Lower lobe of right lung (tissue), 2 donors: ENCODE measurements around the gene SETDB2. TPM values are rescaled to one million over a fixed set of nuclear protein-coding genes. Genes with fewer than 3 reads are reported as not detected.

Source experiments
- ATAC-seq, 2 donors: fragments of 200-7000 bp; cut with Tn5 transposase; one replicate each; pipeline ENCODE4 v1.9.1; 2020 to 2022; ENCODE audit warnings: mild to moderate bottlenecking in 2 of 2, moderate library complexity in 2 of 2
- DNase-seq: peaks from one replicate; pipeline ENCODE4 v3.0.0-alpha.2; 2020
- H3K27ac ChIP-seq: fragments of 200-600 bp; one replicate; pipeline ENCODE4 v1.8.0; 2022
- H3K27me3 ChIP-seq: fragments of 200-600 bp; one replicate; pipeline ENCODE4 v1.8.0; 2022; ENCODE audit warnings: low read depth
- H3K36me3 ChIP-seq: fragments of 200-600 bp; one replicate; pipeline ENCODE4 v1.8.0; 2022; ENCODE audit warnings: mild to moderate bottlenecking
- H3K4me1 ChIP-seq: fragments of 200-600 bp; one replicate; pipeline ENCODE4 v1.8.0; 2022
- H3K4me3 ChIP-seq: fragments of 200-600 bp; one replicate; pipeline ENCODE4 v1.8.0; 2022; ENCODE audit warnings: mild to moderate bottlenecking
- H3K9me3 ChIP-seq: fragments of 200-600 bp; one replicate; pipeline ENCODE4 v1.8.0; 2022
- intact Hi-C: fragments of 100-400 bp; cut with DNase I; formaldehyde crosslinking; loops from one replicate; pipeline ENCODE4 v1.11.0; 2022
- total RNA-seq: library from RNA; stranded (reverse); fragmentation: NEBNext Ultra II Directional; extraction: Animal tissue kit (Norgen Biotek cat#: 25700); gene quantifications from one replicate; pipeline ENCODE4 v1.2.1, GENCODE V29; 2021
- TF ChIP-seq, protein P1 (sequence below): fragments of 200-600 bp; IDR thresholded peaks from one replicate; pipeline ENCODE4 v1.8.0; 2022; ENCODE audit warnings: antibody characterized with exemption, mild to moderate bottlenecking
- donor health status: DM: no; HTN: yes; CAD: no; lungs with severe emphysema.

Gene SETDB2
- total RNA-seq, 1 donor from 2014 or later: 21.1 TPM

DNA sequence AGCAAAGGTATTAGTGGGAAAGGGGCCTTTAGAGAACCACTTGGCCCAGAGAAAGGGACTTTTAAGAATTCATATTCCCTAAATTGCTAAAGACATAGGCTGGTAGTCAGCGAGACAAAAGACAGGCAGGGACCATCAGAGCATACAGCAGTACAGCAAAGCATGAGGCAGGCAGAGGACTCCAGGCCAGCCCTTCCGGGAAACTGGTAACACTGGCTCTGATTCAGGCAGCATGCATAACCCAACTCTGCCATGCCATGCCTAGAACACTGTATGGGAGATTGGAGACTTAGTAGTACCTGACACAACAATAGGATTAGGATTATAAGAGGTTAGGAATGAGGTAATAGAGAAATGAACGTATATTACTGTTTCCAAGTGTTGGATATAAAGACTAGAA lies 35.1 kb upstream of the SETDB2 start:
- ATAC-seq (no peak), DNase-seq (no peak)
- Histone ChIP-seq H3K9me3 (peaks cover 12% of the 10 kb centered on the region), H3K27ac (no peak overlapping the region), H3K36me3 (no peaks in the 10 kb centered on the region), H3K4me3 (no peak overlapping the region), H3K4me1 (no peaks in the 10 kb centered on the region), H3K27me3 (no peaks in the 10 kb centered on the region)
- intact Hi-C loops: no loop called here
- TF ChIP-seq, protein P1, sequence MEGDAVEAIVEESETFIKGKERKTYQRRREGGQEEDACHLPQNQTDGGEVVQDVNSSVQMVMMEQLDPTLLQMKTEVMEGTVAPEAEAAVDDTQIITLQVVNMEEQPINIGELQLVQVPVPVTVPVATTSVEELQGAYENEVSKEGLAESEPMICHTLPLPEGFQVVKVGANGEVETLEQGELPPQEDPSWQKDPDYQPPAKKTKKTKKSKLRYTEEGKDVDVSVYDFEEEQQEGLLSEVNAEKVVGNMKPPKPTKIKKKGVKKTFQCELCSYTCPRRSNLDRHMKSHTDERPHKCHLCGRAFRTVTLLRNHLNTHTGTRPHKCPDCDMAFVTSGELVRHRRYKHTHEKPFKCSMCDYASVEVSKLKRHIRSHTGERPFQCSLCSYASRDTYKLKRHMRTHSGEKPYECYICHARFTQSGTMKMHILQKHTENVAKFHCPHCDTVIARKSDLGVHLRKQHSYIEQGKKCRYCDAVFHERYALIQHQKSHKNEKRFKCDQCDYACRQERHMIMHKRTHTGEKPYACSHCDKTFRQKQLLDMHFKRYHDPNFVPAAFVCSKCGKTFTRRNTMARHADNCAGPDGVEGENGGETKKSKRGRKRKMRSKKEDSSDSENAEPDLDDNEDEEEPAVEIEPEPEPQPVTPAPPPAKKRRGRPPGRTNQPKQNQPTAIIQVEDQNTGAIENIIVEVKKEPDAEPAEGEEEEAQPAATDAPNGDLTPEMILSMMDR: no peak

DNA sequence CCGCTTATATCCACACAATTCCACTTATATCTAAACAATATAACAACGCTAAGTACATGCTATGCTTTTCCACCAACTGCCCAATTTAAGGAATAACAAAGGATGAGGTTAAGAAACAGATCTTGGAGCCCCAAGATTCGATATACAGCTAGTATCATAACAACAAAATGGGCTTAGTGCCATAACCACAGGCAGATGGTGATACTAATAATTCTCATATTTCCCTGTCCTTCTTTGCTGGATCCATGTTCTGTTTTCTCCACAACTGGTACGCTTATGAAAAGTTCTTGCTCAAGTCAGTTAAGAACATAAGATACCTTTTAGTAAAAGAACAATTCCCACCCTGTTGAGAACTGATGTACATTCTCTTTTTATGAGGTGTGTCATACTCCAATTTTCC lies 34.1 kb upstream of the SETDB2 start:
- no peaks in the 10 kb centered on the region for H3K36me3 ChIP-seq
- no peaks in the 10 kb centered on the region for H3K27me3 ChIP-seq
- no peak for DNase-seq
- no peak for ATAC-seq
- peaks cover 3% of the 10 kb centered on the region for H3K9me3 ChIP-seq
- H3K4me3 ChIP-seq: no peak overlapping the region
- H3K27ac ChIP-seq: no peak overlapping the region
- intact Hi-C loops: no loop called here
- H3K4me1 ChIP-seq: no peaks in the 10 kb centered on the region
- TF ChIP-seq, protein P1: no peak

DNA sequence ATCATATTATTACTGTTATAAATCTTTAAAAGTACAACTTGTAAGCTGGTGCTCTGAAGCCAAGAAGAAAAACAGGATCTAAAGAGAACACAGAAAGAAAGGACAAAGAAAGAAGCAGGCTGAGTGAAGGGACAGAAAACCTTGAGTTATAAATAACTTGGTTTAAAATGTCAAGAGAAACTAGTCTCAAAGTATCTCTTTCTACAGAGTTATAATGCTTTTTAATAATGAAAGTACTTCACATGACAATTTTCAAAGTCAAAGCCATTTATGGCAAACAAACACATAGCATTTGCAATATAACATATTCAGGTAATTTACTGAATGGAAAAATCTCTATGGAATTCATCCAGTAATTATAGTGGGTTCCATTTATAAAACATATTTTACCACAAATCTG lies 33.6 kb upstream of the SETDB2 start:
- Histone ChIP-seq H3K36me3 (no peaks in the 10 kb centered on the region), H3K27me3 (no peaks in the 10 kb centered on the region), H3K27ac (no peak overlapping the region), H3K4me3 (no peak overlapping the region), H3K9me3 (no peaks in the 10 kb centered on the region), H3K4me1 (no peaks in the 10 kb centered on the region)
- TF ChIP-seq, protein P1: no peak
- DNase-seq: no peak
- no peak for ATAC-seq
- intact Hi-C loops: no loop called here

DNA sequence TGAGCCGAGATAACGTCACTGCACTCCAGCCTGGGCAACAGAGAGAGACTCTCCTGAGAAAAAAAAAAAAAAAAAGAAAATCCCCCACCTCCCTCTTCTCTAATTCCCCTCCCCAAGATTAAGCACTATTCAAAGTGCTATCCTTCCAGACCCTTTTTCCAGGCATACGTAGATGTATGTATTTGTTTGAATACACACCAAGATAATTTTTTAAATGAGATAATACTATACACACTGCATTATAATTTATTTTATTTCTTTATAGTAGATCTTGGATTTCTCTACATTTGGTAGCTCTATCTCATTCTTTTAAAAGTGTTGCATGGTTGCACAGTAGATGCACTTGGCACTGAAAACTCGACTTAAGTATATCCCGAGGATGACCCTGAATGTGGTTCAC lies 32.7 kb upstream of the SETDB2 start:
- H3K27me3 ChIP-seq: no peaks in the 10 kb centered on the region
- H3K9me3 ChIP-seq: no peaks in the 10 kb centered on the region
- DNase-seq (no peak), ATAC-seq (no peak)
- no peak overlapping the region for H3K27ac ChIP-seq
- intact Hi-C loops: no loop called here
- H3K36me3 ChIP-seq: no peaks in the 10 kb centered on the region
- no peak overlapping the region for H3K4me3 ChIP-seq
- TF ChIP-seq, protein P1: no peak
- H3K4me1 ChIP-seq: no peaks in the 10 kb centered on the region

DNA sequence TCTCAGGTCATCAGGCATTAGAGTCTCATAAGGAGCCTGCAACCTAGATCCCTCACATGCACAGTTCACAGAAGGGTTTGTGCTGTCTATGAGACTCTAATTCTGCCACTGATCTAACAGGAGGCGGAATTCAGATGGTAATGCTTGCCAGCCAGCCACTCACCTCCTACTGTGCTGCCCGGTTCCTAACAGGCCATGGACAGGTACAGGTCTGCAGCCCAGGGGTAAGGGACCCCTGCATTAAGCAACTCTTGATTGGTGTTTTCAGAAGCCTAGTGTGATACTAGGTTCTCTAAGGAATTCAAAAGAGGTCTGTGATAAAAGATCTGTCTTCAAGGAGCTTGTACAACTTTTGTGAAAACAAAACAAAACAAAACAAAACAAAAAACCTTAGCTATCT lies 31.3 kb upstream of the SETDB2 start:
- no peaks in the 10 kb centered on the region for H3K4me1 ChIP-seq
- H3K9me3 ChIP-seq: no peaks in the 10 kb centered on the region
- H3K4me3 ChIP-seq: no peak overlapping the region
- TF ChIP-seq, protein P1: no peak
- H3K27ac ChIP-seq: no peak overlapping the region
- DNase-seq (no peak), ATAC-seq (no peak)
- H3K36me3 ChIP-seq: no peaks in the 10 kb centered on the region
- intact Hi-C loops: no loop called here
- no peaks in the 10 kb centered on the region for H3K27me3 ChIP-seq

DNA sequence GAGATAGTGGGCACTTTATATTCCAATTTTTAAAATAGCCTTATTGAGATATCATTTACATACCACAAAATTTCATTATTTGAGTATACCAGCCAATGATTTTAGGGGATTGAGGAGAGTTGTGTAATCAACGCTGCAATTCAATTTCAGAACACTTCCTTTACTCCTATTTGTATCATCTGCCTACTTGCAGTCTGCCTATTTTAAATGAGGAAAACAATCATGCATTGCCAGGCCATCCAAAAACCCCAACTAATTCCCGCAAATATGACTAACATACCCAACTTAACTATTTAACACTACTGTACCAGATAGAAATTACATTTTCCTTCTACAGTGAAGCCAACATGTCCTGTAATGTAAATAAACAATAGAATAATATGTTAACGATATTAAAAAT lies 26.9 kb upstream of the SETDB2 start:
- intact Hi-C loops: no loop called here
- no peaks in the 10 kb centered on the region for H3K36me3 ChIP-seq
- no peak overlapping the region for H3K27ac ChIP-seq
- no peaks in the 10 kb centered on the region for H3K27me3 ChIP-seq
- H3K9me3 ChIP-seq: no peaks in the 10 kb centered on the region
- no peaks in the 10 kb centered on the region for H3K4me1 ChIP-seq
- no peak overlapping the region for H3K4me3 ChIP-seq
- TF ChIP-seq, protein P1: no peak
- DNase-seq (no peak), ATAC-seq (no peak)
